Measurements from ENCODE around the gene AURKB.
A peak's percentile ranks its signal among the peaks of the same experiment; 100 is the strongest.
"Not testable (repeated sequence)": the region's sequence is repeated elsewhere in the genome, so short reads cannot be mapped to it uniquely, and the experiment has no call there.

Gene AURKB

GRCh38 chr17:8220783-8221662 lies 10.6 kb upstream of the AURKB start:
- Histone ChIP-seq H3K36me3 (ENCODE audit: insufficient read depth, low read length) (no peaks in the 10 kb centered on the region), H3K4me2 (ENCODE audit: low read depth, low read length, poor library complexity, severe bottlenecking) (peak overlapping the region; percentile 89), H3K4me1 (ENCODE audit: insufficient read depth, low read length, poor library complexity, severe bottlenecking) (peaks cover 8% of the 10 kb centered on the region), H3K79me2 (ENCODE audit: insufficient read depth, low read length) (no peaks in the 10 kb centered on the region), H3K9me3 (ENCODE audit: insufficient read depth, low read depth, low read length) (no peaks in the 10 kb centered on the region), H3F3A (ENCODE audit: low read depth) (peaks cover 16% of the 10 kb centered on the region), H3K27me3 (ENCODE audit: insufficient read depth, low read length, poor library complexity, severe bottlenecking) (no peaks in the 10 kb centered on the region), H3K9me2 (replicated peaks; ENCODE audit: low read depth, low read length) (no peaks in the 10 kb centered on the region), H4K20me1 (ENCODE audit: insufficient read depth, low read length, poor library complexity, severe bottlenecking) (no peaks in the 10 kb centered on the region), H3K9ac (ENCODE audit: low read depth, low read length, poor library complexity, severe bottlenecking) (peak overlapping the region; percentile 98), H3K4me3 (ENCODE audit: low read length, poor library complexity, severe bottlenecking) (peak overlapping the region; percentile 87), H2AFZ (ENCODE audit: low read length) (peak overlapping the region; percentile 95)
- TF ChIP-seq, protein P1, sequence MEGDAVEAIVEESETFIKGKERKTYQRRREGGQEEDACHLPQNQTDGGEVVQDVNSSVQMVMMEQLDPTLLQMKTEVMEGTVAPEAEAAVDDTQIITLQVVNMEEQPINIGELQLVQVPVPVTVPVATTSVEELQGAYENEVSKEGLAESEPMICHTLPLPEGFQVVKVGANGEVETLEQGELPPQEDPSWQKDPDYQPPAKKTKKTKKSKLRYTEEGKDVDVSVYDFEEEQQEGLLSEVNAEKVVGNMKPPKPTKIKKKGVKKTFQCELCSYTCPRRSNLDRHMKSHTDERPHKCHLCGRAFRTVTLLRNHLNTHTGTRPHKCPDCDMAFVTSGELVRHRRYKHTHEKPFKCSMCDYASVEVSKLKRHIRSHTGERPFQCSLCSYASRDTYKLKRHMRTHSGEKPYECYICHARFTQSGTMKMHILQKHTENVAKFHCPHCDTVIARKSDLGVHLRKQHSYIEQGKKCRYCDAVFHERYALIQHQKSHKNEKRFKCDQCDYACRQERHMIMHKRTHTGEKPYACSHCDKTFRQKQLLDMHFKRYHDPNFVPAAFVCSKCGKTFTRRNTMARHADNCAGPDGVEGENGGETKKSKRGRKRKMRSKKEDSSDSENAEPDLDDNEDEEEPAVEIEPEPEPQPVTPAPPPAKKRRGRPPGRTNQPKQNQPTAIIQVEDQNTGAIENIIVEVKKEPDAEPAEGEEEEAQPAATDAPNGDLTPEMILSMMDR (conservative IDR thresholded peaks at IDR 0.05; ENCODE audit: low read length): no peak
- TF ChIP-seq EZH2phosphoT487 (IDR thresholded peaks at IDR 0.05; ENCODE audit: borderline replicate concordance): no peak

DNA sequence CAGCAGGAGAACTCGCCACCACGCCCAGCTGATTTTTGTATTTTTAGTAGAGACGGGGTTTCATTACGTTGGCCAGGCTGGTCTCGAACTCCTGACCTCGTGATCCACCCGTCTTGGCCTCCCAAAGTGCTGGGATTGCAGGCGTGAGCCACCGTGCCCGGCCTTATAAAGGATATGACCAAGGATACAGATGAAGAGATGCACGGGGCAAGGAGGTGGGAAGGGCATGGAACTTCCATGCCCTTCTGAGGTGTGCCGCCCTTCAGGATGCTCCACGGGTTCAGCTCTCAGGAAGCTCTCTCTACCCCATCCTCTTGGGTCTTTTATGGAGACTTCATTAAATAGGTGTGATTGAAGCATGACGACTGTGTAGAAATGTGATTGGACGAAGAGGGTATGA lies 3.6 kb upstream of the AURKB start:
- H3F3A ChIP-seq (ENCODE audit: low read depth); H3K27me3 ChIP-seq (ENCODE audit: insufficient read depth, low read length, poor library complexity, severe bottlenecking); H3K4me1 ChIP-seq (ENCODE audit: insufficient read depth, low read length, poor library complexity, severe bottlenecking); H3K9ac ChIP-seq (ENCODE audit: low read depth, low read length, poor library complexity, severe bottlenecking); H3K36me3 ChIP-seq (ENCODE audit: insufficient read depth, low read length); H3K4me3 ChIP-seq (ENCODE audit: low read length, poor library complexity, severe bottlenecking); H4K20me1 ChIP-seq (ENCODE audit: insufficient read depth, low read length, poor library complexity, severe bottlenecking); H3K4me2 ChIP-seq (ENCODE audit: low read depth, low read length, poor library complexity, severe bottlenecking); H2AFZ ChIP-seq (ENCODE audit: low read length); H3K9me2 ChIP-seq (replicated peaks; ENCODE audit: low read depth, low read length); H3K9me3 ChIP-seq (ENCODE audit: insufficient read depth, low read depth, low read length): not testable (repeated sequence)
- peaks cover 14% of the 10 kb centered on the region for H3K79me2 ChIP-seq (ENCODE audit: insufficient read depth, low read length)

- H3K9me2 ChIP-seq (replicated peaks; ENCODE audit: low read depth, low read length): no peaks in the 10 kb centered on the region
- H3F3A ChIP-seq (ENCODE audit: low read depth): no peaks in the 10 kb centered on the region
- no peaks in the 10 kb centered on the region for H3K27me3 ChIP-seq (ENCODE audit: insufficient read depth, low read length, poor library complexity, severe bottlenecking)
- no peak overlapping the region for H3K9ac ChIP-seq (ENCODE audit: low read depth, low read length, poor library complexity, severe bottlenecking)
- no peak overlapping the region for H3K4me2 ChIP-seq (ENCODE audit: low read depth, low read length, poor library complexity, severe bottlenecking)
- TF ChIP-seq, protein P1 (conservative IDR thresholded peaks at IDR 0.05; ENCODE audit: low read length): no peak
- no peak for TF ChIP-seq EZH2phosphoT487 (IDR thresholded peaks at IDR 0.05; ENCODE audit: borderline replicate concordance)
- peaks cover 14% of the 10 kb centered on the region for H4K20me1 ChIP-seq (ENCODE audit: insufficient read depth, low read length, poor library complexity, severe bottlenecking)
- H3K4me3 ChIP-seq (ENCODE audit: low read length, poor library complexity, severe bottlenecking): no peak overlapping the region
- peaks cover 10% of the 10 kb centered on the region for H3K4me1 ChIP-seq (ENCODE audit: insufficient read depth, low read length, poor library complexity, severe bottlenecking)
- H3K9me3 ChIP-seq (ENCODE audit: insufficient read depth, low read depth, low read length): no peaks in the 10 kb centered on the region
- H2AFZ ChIP-seq (ENCODE audit: low read length): no peak overlapping the region
- H3K79me2 ChIP-seq (ENCODE audit: insufficient read depth, low read length): peaks cover 27% of the 10 kb centered on the region
- peaks cover 2% of the 10 kb centered on the region; the same call in 1 of the 2 replicates for H3K36me3 ChIP-seq (ENCODE audit: insufficient read depth, low read length)
Measured at GRCh38 chr17:8212312-8213180, 2.2 kb upstream of the AURKB start.
